GM12801 (cell line): ENCODE results near the gene PET100.

Source experiments
- CTCF ChIP-seq: IDR thresholded peaks from one replicate; pipeline ENCODE4 v1.5.1; 2011; ENCODE audit warnings: control low read depth; ENCODE audit not compliant: insufficient read length; ENCODE audit errors: extremely low read depth

The PET100 gene

GRCh38 chr19:7676376-7676775 is 46.8 kb downstream of the PET100 start:
- TF ChIP-seq CTCF = no peak

GRCh38 chr19:7676854-7677253 is 47.3 kb downstream of the PET100 start, which contains the start of gene MCEMP1:
Gene MCEMP1 (plus strand): TSS chr19:7677090. CDS start chr19:7677121, 31 bp downstream.
- no peak for TF ChIP-seq CTCF

GRCh38 chr19:7677669-7678311 is 48.2 kb downstream of the PET100 start:
- TF ChIP-seq CTCF = no peak

GRCh38 chr19:7678971-7679751 is 49.6 kb downstream of the PET100 start:
- TF ChIP-seq CTCF = no peak

- TF ChIP-seq CTCF = no peak
Observed at GRCh38 chr19:7679771-7680605, 50.4 kb downstream of the PET100 start.

- no peak for TF ChIP-seq CTCF
Observed at GRCh38 chr19:7680606-7681339, 51.2 kb downstream of the PET100 start, which contains the start of gene TRAPPC5. Gene TRAPPC5 (plus strand): TSS chr19:7680833. CDS start chr19:7682254, 1,421 bp downstream.
